HG03354 (cell line): ENCODE measurements around the gene NSMF.

ENCODE experiments used
- ATAC-seq: cut with Tn5 transposase; IDR thresholded peaks from one replicate; pipeline ENCODE4 v1.9.1; 2021; ENCODE audit warnings: mild to moderate bottlenecking; ENCODE audit not compliant: unreplicated experiment, poor library complexity, severe bottlenecking

Gene NSMF

GRCh38 chr9:137492464-137493363, 33.6 kb upstream of the NSMF start:
- no peak for ATAC-seq

DNA sequence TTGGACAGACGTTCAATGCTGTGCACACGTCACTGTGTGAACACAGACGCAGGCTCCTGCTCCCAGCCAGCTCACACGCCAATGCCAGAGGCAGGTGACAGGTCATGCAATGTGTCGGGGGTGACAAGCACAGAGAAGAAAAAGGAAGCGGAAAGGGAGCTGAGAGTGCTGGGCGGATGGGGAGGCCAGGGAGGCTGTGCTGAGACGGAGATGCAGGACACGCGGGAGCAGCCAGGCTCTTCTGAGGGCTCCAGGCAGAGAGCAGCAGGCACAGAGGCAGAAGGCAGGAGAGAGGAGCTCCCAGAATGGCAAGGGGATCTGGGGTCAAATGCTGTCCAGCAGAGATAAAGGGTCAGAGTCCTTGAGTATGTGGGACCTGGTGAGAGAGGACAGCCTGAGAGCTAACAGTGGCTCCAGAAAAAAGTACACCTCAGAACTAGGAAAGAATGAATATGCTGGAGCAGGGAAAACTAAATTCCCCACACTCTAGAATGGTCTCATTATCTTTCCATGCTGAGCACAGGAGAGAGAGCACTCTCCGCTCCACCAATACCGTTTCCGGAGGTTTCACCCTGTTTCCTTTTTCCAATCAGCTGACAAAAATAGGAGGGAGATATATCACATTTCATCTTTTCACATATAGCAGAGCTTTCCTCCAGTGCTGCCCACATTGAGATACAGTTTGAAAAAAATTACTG, 32.8 kb upstream of the NSMF start:
- no peak for ATAC-seq

GRCh38 chr9:137490532-137491186, 31.5 kb upstream of the NSMF start:
- ATAC-seq: no peak

- no peak for ATAC-seq
These were observed 29.8 kb upstream of the NSMF start for GRCh38 chr9:137488906-137489305.

DNA sequence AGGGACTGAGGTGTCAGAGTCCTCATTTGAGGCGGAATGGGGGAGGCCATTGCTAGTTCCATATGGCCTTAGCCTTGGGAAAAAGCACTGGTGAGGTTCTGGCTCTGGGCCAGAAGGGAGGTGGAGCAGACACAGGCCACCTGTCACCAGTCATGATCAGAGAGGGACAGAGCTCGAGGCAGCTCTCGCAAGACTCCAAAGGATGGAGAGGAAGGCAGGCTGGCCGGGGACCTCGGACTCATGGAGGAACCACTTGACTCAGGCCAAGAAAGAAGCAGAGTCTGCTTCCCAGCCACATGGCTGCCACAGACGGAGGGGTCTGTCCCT, 29.2 kb upstream of the NSMF start:
- ATAC-seq: no peak

DNA sequence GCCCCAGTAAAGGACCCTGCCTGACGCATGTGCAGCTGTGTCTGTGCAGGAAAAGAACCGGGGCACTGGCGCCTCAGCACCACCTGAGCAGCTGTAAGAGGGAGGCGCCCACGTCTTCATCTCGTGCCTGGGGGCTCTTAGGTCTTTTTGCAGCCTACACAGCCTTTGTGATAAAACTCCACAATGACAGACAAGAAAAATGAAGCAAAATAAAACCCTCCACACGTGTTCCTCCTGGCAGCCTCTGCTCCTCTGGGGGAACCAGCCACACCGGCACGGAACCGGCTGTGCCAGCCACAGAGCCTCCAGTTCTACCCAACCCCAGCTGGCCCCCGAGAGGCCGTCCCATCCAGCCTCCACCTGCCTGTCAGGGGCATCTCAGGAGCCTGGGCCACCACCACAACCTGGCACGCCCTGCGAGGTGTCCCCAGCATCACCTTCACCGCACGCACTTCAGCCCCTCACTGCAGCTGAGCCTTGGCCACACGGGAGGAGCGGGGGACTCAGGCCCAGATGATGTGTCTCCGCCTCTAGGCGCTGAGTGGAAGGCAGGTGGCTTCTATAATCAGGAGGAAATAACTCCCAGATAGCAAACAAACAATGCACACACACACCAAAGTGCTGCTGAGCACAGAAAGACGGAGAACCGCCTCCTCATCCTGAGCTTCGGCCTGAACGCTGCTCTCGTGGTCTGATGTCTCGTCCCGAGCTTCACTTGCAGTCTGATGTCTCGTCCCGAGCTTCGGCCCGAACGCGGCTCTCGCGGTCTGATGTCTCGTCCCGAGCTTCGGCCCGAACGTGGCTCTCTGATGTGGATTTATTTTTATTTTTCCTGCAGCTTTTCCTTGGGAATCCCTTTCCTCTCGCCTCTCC, 28.6 kb upstream of the NSMF start:
- no peak for ATAC-seq

GRCh38 chr9:137486545-137487453, 27.7 kb upstream of the NSMF start:
- no peak for ATAC-seq

GRCh38 chr9:137486141-137486490, 27.0 kb upstream of the NSMF start:
- ATAC-seq: no peak

DNA sequence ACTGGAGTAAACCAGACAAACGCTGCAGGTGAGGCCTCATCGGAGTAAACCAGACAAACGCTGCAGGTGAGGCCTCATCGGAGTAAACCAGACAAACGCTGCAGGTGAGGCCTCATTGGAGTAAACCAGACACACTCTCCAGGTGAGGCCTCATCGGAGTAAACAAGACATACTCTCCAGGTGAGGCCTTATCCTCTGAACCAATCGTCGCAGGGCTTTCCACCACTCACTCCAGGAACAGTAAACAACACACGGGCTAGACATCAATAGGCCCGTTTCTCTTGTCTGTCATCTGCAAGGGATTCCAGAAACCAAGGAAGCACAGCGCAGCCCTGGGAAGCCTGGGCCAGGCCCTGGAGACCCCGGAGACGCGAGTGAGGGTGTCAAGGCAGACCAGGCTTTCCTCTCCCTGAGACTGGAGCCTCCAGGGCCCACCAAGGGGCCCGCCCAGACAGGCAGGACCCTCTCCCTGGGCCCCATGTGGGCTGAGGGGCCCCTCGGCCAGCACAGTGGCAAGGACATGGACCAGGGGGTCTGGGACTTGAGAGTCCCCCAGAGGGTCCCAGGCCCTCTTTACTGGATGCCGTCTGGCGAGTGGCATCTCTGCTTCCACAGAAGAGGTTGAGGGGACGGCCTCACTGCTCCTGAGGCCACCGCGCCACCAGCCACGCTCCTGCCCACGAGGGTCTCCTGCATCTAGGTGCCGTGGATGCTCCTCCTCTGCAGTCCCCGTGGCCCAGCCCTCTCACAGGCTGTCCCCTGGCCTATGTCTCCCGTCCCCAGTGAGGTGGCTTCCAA, 26.4 kb upstream of the NSMF start:
- no peak for ATAC-seq

DNA sequence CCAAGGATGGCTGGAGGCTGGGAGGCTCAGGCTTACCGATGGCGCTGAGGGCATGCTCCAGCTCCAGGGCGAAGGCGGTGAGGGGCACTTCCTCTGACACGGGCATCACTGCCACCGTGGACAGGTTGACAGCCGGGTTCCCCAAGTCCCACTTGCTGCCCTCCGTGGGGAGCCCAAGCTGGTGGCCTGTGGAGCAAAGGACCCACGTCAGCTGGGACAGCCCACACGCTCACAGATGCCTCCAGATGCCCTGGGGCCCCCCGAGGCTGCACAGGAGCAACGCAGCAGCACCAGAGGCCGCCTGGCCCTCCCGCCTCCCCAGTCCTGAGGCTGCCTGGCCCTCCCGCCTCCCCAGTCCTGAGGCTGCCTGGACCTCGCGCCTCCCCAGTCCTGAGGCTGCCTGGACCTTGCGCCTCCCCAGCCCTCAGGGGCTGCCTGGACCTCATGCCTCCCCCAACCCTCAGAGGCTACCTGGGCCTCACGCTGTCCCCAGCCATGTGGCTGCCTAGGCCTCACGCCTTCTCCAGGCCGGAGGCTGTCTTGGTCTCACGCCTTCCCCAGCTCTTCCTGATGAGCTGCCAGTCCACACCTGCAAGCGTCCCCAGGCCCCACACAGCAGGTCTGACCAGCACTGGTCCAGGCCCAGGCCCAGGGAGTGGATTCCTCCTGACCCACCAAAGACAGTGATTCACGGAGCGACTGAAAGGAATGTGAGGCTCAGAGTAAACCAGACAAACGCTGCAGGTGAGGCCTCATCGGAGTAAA, 25.6 kb upstream of the NSMF start:
- ATAC-seq: no peak

DNA sequence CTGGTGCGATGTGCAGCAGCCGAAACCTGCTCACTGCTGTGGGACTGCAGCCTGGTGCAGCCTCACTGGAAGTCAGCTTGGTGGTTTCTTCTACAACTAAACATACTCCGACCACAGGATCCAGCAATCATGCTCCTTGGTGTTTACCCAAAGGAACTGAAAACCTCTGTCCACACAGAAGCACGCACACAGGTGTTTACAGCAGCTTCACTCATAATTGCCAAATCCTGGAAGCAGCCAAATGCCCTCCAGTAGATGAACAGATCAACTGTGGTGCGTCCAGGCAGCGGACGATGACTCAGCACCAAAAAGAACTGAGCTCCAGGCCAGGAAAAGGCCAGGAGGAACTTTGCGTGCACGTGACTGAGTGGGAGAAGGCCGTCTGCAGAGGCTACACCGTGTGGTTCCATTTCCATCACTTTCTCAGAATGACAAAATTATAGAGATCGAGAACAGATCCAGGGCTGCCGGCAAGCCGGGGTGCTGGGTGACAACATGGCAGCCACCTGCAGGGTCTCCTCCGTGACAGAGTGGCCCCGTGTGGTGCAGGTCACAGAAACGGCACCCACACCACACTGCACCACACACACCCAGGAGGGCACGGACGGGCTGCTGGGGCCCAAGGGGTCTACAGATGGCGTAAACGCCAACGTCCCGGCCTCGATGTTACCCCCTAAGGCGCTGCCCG, 23.1 kb upstream of the NSMF start:
- ATAC-seq: no peak

GRCh38 chr9:137480686-137481683, 21.9 kb upstream of the NSMF start:
- ATAC-seq: no peak

GRCh38 chr9:137479892-137480685, 21.0 kb upstream of the NSMF start:
- ATAC-seq: no peak

GRCh38 chr9:137478962-137479861, 20.1 kb upstream of the NSMF start:
- no peak for ATAC-seq
